Neural cell (in vitro differentiated cells): ENCODE measurements around the gene DLG2. TPM values are rescaled to one million over a fixed set of nuclear protein-coding genes. Genes with fewer than 3 reads are reported as not detected.

Experiments used
- H2AFZ ChIP-seq: fragments of 200-600, 300-800 bp; sonication (generic), shearing (Covaris generic); 2 replicates; pipeline ENCODE4 v1.6.0; 2014; ENCODE audit warnings: low read depth, mild to moderate bottlenecking, antibody characterized with exemption, low read length, moderate library complexity
- H3F3A ChIP-seq: fragments of 200-600 bp; shearing (Covaris generic); 2 replicates; pipeline ENCODE4 v1.6.1; 2016; ENCODE audit warnings: mild to moderate bottlenecking, moderate library complexity, mixed read lengths, antibody characterized with exemption, low read length; ENCODE audit not compliant: insufficient read depth, poor library complexity, severe bottlenecking
- H3K27ac ChIP-seq: fragments of 200-600, 300-800 bp; sonication (generic), shearing (Covaris generic); 2 replicates; pipeline ENCODE4 v1.5.1; 2014; ENCODE audit warnings: mild to moderate bottlenecking, low read length, moderate library complexity
- H3K27me3 ChIP-seq: fragments of 300-800, 200-600 bp; sonication (generic), shearing (Covaris generic); 2 replicates; pipeline ENCODE4 v1.6.0; 2014; ENCODE audit warnings: mild to moderate bottlenecking, low read depth, low read length, moderate library complexity; ENCODE audit not compliant: insufficient read depth
- H3K36me3 ChIP-seq: fragments of 300-800, 200-600 bp; sonication (generic), shearing (Covaris generic); 2 replicates; pipeline ENCODE4 v1.5.1; 2014; ENCODE audit warnings: mild to moderate bottlenecking, antibody characterized with exemption, low read length, moderate library complexity; ENCODE audit not compliant: insufficient read depth
- H3K4me2 ChIP-seq: fragments of 300-800, 200-600 bp; sonication (generic), shearing (Covaris generic); 2 replicates; pipeline ENCODE4 v1.6.0; 2014; ENCODE audit warnings: mild to moderate bottlenecking, low read length
- H3K4me3 ChIP-seq: fragments of 300-800, 200-600 bp; sonication (generic), shearing (Covaris generic); 2 replicates; pipeline ENCODE4 v1.5.1; 2014; ENCODE audit warnings: mild to moderate bottlenecking, low read length, moderate library complexity
- H3K79me2 ChIP-seq: fragments of 200-600 bp; shearing (Covaris generic); replicated peaks from 2 replicates; pipeline ENCODE4 v1.6.0; 2014; ENCODE audit warnings: mild to moderate bottlenecking, low read length, moderate library complexity; ENCODE audit not compliant: insufficient read depth
- H3K9ac ChIP-seq: fragments of 300-800, 200-600 bp; sonication (generic), shearing (Covaris generic); 2 replicates; pipeline ENCODE4 v1.6.1; 2016; ENCODE audit warnings: mild to moderate bottlenecking, low read length, mixed read lengths
- H3K9me2 ChIP-seq: fragments of 200-600 bp; shearing (Covaris generic); 2 replicates; pipeline ENCODE4 v1.6.1; 2016; ENCODE audit warnings: mild to moderate bottlenecking, low read length, mixed read lengths; ENCODE audit not compliant: insufficient read depth
- H3K9me3 ChIP-seq: fragments of 200-600, 300-800 bp; sonication (generic), shearing (Covaris generic); 2 replicates; pipeline ENCODE4 v1.6.1; 2016; ENCODE audit warnings: mild to moderate bottlenecking, mixed run types, low read length, moderate library complexity, mixed read lengths
- H4K20me1 ChIP-seq: fragments of 200-600 bp; shearing (Covaris generic); 2 replicates; pipeline ENCODE4 v1.6.1; 2016; ENCODE audit warnings: mild to moderate bottlenecking, mixed run types; ENCODE audit not compliant: insufficient read depth
- EP300 ChIP-seq: fragments of 450-650 bp; conservative IDR thresholded peaks from 2 replicates; pipeline ENCODE4 v1.6.1; 2014; ENCODE audit warnings: antibody characterized with exemption, mild to moderate bottlenecking, moderate library complexity; ENCODE audit not compliant: poor library complexity, severe bottlenecking
- EZH2 ChIP-seq: fragments of 200-600, 300-800 bp; shearing (Covaris generic), sonication (generic); IDR thresholded peaks from 2 replicates; pipeline ENCODE4 v1.6.1; 2014; ENCODE audit warnings: antibody characterized with exemption, low read length, borderline replicate concordance, mild to moderate bottlenecking; ENCODE audit not compliant: insufficient read depth, poor library complexity, severe bottlenecking
- MXI1 ChIP-seq: fragments of 450-650 bp; conservative IDR thresholded peaks from 2 replicates; pipeline ENCODE4 v1.6.1; 2014; ENCODE audit warnings: antibody characterized with exemption, mild to moderate bottlenecking; ENCODE audit not compliant: poor library complexity, severe bottlenecking
- POLR2AphosphoS5 ChIP-seq: IDR thresholded peaks from 2 replicates; pipeline ENCODE4 v1.6.1; 2012
- RAD21 ChIP-seq: fragments of 450-650 bp; conservative IDR thresholded peaks from 2 replicates; pipeline ENCODE4 v1.6.1; 2014; ENCODE audit warnings: antibody characterized with exemption, mild to moderate bottlenecking, moderate library complexity
- REST ChIP-seq: IDR thresholded peaks from 2 replicates; pipeline ENCODE4 v1.6.1; 2012; ENCODE audit warnings: borderline replicate concordance
- SMC3 ChIP-seq: fragments of 450-650 bp; conservative IDR thresholded peaks from 2 replicates; pipeline ENCODE4 v1.6.1; 2014; ENCODE audit warnings: antibody characterized with exemption, mild to moderate bottlenecking, moderate library complexity; ENCODE audit not compliant: poor library complexity
- TAF1 ChIP-seq: IDR thresholded peaks from 2 replicates; pipeline ENCODE4 v1.6.1; 2012; ENCODE audit warnings: low read depth
- polyA plus RNA-seq: library from polyadenylated mRNA; depleted of rRNA; stranded (reverse); fragments of >200 nt; gene quantifications from 2 replicates; pipeline ENCODE4 v1.2.3, GENCODE V29; 2014
- TF ChIP-seq, protein P1 (sequence below): fragments of 450-650 bp; IDR thresholded peaks from 2 replicates; pipeline ENCODE4 v1.5.1; 2014; ENCODE audit warnings: antibody characterized with exemption, mild to moderate bottlenecking, moderate library complexity; ENCODE audit not compliant: poor library complexity, severe bottlenecking

DLG2 gene
- polyA plus RNA-seq, 1 donor from 2014 or later = 179 TPM

DNA sequence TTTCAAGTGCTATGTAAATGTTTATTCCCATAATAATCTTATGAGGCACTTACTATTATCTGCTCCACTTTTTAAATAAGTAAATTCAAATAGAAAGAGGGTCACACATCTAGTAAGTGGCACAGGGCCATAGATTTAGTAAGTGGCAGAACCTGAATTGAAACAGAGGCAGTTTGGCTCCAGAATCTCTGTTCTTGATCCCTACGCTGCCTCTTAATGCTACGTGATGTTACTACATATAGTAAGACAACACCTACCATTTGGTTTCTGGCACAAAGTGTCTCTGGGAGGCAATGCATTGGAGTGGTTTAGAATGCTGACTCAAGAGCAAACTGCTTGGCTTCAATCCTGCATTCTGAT is 1018.3 kb downstream of the DLG2 start:
- TF ChIP-seq EP300 = no peak
- no peak for TF ChIP-seq REST
- TF ChIP-seq SMC3 = no peak
- TF ChIP-seq MXI1 = no peak
- TF ChIP-seq TAF1 = no peak
- TF ChIP-seq POLR2AphosphoS5 = no peak
- Histone ChIP-seq H3K27me3 (no peaks in the 10 kb centered on the region), H3K27ac (no peak overlapping the region)

DNA sequence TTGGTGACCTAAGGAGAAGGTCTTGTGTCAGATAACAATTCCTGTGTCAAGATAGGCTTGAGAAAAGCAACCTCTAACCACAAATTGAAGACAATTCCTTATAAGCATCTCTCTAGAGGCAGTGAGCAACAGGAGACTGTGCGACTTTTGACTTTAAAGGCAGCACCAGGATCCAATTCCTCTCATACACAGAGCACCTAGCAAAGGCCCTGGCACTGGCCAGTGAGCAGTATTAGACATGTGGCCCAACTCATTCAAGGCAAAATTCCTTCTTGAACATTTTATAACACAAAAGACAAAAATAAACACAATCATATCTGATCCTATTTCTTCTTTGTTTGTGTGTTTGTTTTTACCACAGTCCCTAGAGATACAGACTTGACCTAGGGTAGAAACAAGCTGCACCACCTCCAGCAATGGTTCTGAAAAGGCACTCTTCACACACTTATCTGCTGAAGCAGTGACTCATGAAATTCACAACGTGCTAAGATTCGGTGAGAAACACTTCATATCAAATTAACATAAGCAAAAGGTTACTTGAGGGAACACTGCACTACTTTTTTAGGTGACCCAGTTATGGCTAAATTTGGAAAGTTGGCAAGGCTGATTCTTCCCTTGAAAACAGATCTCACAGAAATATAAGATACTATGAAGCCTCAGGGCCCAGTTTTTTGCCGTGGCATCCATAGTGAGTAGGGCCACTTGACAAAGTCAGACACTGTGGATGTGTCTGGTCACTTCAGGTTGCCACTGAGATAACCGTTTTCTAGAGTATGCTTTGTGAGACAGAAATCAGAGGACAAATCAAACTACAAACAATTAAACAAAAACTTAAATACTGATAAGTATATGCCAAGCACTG is 1018.9 kb downstream of the DLG2 start:
- Histone ChIP-seq H3K9me2 (no peaks in the 10 kb centered on the region), H3K9me3 (no peaks in the 10 kb centered on the region), H3K4me2 (no peak overlapping the region), H3K27me3 (no peaks in the 10 kb centered on the region), H4K20me1 (no peaks in the 10 kb centered on the region), H3K4me3 (no peak overlapping the region), H3K9ac (no peak overlapping the region), H2AFZ (no peak overlapping the region), H3K27ac (no peak overlapping the region), H3F3A (no peaks in the 10 kb centered on the region), H3K36me3 (no peaks in the 10 kb centered on the region), H3K79me2 (no peaks in the 10 kb centered on the region)
- TF ChIP-seq MXI1 = no peak
- TF ChIP-seq EZH2 = no peak
- TF ChIP-seq, protein P1, sequence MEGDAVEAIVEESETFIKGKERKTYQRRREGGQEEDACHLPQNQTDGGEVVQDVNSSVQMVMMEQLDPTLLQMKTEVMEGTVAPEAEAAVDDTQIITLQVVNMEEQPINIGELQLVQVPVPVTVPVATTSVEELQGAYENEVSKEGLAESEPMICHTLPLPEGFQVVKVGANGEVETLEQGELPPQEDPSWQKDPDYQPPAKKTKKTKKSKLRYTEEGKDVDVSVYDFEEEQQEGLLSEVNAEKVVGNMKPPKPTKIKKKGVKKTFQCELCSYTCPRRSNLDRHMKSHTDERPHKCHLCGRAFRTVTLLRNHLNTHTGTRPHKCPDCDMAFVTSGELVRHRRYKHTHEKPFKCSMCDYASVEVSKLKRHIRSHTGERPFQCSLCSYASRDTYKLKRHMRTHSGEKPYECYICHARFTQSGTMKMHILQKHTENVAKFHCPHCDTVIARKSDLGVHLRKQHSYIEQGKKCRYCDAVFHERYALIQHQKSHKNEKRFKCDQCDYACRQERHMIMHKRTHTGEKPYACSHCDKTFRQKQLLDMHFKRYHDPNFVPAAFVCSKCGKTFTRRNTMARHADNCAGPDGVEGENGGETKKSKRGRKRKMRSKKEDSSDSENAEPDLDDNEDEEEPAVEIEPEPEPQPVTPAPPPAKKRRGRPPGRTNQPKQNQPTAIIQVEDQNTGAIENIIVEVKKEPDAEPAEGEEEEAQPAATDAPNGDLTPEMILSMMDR = no peak
- no peak for TF ChIP-seq POLR2AphosphoS5
- no peak for TF ChIP-seq REST
- TF ChIP-seq TAF1 = no peak
- TF ChIP-seq RAD21 = no peak
- TF ChIP-seq SMC3 = no peak
- TF ChIP-seq EP300 = no peak

More for the DNA sequence above, 1018.3 kb downstream of the DLG2 start:
- Histone ChIP-seq H3K9me3 (no peaks in the 10 kb centered on the region), H3K4me2 (no peak overlapping the region), H3K36me3 (no peaks in the 10 kb centered on the region), H2AFZ (no peak overlapping the region), H3K79me2 (no peaks in the 10 kb centered on the region), H4K20me1 (no peaks in the 10 kb centered on the region), H3F3A (no peaks in the 10 kb centered on the region), H3K9me2 (no peaks in the 10 kb centered on the region), H3K4me3 (no peak overlapping the region), H3K9ac (no peak overlapping the region)
